ENCODE data around the gene HOXC9.

DNA sequence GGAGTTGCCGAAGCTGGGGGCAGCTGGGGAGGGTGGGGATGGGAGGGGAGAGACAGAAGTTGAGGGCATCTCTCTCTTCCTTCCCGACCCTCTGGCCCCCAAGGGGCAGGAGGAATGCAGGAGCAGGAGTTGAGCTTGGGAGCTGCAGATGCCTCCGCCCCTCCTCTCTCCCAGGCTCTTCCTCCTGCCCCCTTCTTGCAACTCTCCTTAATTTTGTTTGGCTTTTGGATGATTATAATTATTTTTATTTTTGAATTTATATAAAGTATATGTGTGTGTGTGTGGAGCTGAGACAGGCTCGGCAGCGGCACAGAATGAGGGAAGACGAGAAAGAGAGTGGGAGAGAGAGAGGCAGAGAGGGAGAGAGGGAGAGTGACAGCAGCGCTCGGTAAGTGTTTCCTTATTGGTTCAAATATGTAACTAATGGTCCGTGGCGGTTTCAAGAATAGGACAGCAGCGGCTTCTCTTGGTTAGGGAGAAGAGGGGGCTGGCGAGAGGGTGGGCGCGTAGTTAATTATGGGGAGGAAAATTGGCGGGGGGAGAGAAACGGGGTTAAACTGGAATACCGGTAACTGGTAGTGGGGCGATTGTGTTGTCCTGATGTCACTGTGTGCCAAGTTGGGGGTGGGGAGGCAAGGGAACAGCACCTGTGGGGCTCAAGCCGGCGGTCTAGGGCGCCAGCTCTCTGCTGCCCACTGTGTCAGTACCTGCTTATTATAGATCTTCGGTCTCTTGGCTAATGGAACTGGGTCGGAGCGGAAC is 17.2 kb downstream of the HOXC9 start:
- TF ChIP-seq POLR2A (IDR thresholded peaks at IDR 0.05): no peak
- TF ChIP-seq, protein P1, sequence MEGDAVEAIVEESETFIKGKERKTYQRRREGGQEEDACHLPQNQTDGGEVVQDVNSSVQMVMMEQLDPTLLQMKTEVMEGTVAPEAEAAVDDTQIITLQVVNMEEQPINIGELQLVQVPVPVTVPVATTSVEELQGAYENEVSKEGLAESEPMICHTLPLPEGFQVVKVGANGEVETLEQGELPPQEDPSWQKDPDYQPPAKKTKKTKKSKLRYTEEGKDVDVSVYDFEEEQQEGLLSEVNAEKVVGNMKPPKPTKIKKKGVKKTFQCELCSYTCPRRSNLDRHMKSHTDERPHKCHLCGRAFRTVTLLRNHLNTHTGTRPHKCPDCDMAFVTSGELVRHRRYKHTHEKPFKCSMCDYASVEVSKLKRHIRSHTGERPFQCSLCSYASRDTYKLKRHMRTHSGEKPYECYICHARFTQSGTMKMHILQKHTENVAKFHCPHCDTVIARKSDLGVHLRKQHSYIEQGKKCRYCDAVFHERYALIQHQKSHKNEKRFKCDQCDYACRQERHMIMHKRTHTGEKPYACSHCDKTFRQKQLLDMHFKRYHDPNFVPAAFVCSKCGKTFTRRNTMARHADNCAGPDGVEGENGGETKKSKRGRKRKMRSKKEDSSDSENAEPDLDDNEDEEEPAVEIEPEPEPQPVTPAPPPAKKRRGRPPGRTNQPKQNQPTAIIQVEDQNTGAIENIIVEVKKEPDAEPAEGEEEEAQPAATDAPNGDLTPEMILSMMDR (IDR thresholded peaks at IDR 0.05): no peak
- no peak for TF ChIP-seq POLR2AphosphoS5 (IDR thresholded peaks at IDR 0.05)
- TF ChIP-seq EP300 (IDR thresholded peaks at IDR 0.05): no peak

All from stomach (tissue), 4 donors.